GM12878 (cell line): ENCODE measurements around the gene FN3K. TPM values are rescaled to one million over a fixed set of nuclear protein-coding genes. Genes with fewer than 3 reads are reported as not detected.

ENCODE experiments used
- ATAC-seq: fragments of 200-7000 bp; cut with Tn5 transposase; 3 replicates; pipeline ENCODE4 v1.9.1; 2020; ENCODE audit warnings: mild to moderate bottlenecking, moderate library complexity
- BruUV-seq: library from RNA; stranded (reverse); fragments of 400-500 nt; replicated peaks from 2 replicates; lab custom pipeline; 2021; lab: Mats Ljungman, UMichigan
- CTCF ChIA-PET: fragments of 300-600 bp; sonication (Branson Sonifier 250); formaldehyde crosslinking; extraction: SDS; loops from one replicate; lab custom pipeline; 2021; ENCODE audit warnings: inconsistent platforms; lab: Yijun Ruan, JAX
- POLR2A ChIA-PET: fragments of 350-600 bp; formaldehyde crosslinking; extraction: SDS; loops from one replicate; lab custom pipeline; 2021; ENCODE audit warnings: inconsistent platforms; lab: Charles Lee
- RAD21 ChIA-PET: fragments of 300-600 bp; sonication (Branson Sonifier 250); formaldehyde crosslinking; loops from one replicate; lab custom pipeline; 2023; ENCODE audit warnings: antibody characterized with exemption; ENCODE audit not compliant: unreplicated experiment; lab: Charles Lee
- SMC1A ChIA-PET: fragments of 300-600 bp; sonication (Branson Sonifier 250); formaldehyde crosslinking; loops from one replicate; lab custom pipeline; 2023; ENCODE audit not compliant: unreplicated experiment, uncharacterized antibody; lab: Charles Lee
- DNase-seq: peaks from one replicate; pipeline ENCODE4 v3.0.0-alpha.2; 2011; ENCODE audit warnings: low read depth, low spot score
- FAIRE-seq: peaks from 3 replicates; lab custom pipeline; 2011; peaks lifted over from hg19 to GRCh38; lab: Jason Lieb, UNC
- H2AFZ ChIP-seq: 2 replicates; pipeline ENCODE4 v1.6.0; 2011; ENCODE audit warnings: low read depth, low read length, control low read depth; ENCODE audit not compliant: control insufficient read depth
- H3K27ac ChIP-seq: 2 replicates; pipeline ENCODE4 v1.5.1; 2011; ENCODE audit warnings: control low read depth; ENCODE audit not compliant: control insufficient read depth, insufficient read depth
- H3K27me3 ChIP-seq, 2 experiments: replicated peaks in 1 of 2; 2 replicates each; pipeline versions ENCODE4 v1.6.0 to v1.6.1; 2011; ENCODE audit warnings: low read length in 1 of 2; ENCODE audit not compliant: control insufficient read depth in 2 of 2, insufficient read depth in 2 of 2
- H3K36me3 ChIP-seq, 2 experiments: 2 replicates each; pipeline ENCODE4 v1.5.1; 2011; ENCODE audit warnings: low read length in 1 of 2; ENCODE audit not compliant: control insufficient read depth in 2 of 2, insufficient read depth in 2 of 2
- H3K4me1 ChIP-seq: 2 replicates; pipeline ENCODE4 v1.6.1; 2011; ENCODE audit warnings: mild to moderate bottlenecking, low read length, moderate library complexity, mixed read lengths; ENCODE audit not compliant: control insufficient read depth, insufficient read depth
- H3K4me2 ChIP-seq: 2 replicates; pipeline ENCODE4 v1.6.0; 2011; ENCODE audit warnings: control low read depth; ENCODE audit not compliant: control insufficient read depth, insufficient read depth
- H3K4me3 ChIP-seq: fragments of 200-600 bp; sonication (generic); 2 replicates; pipeline ENCODE4 v1.5.1; 2016
- H3K79me2 ChIP-seq: 2 replicates; pipeline ENCODE4 v1.6.0; 2011; ENCODE audit warnings: low read length; ENCODE audit not compliant: control insufficient read depth, insufficient read depth
- H3K9ac ChIP-seq: 2 replicates; pipeline ENCODE4 v1.8.0; 2011; ENCODE audit warnings: low read length, control low read depth, mixed read lengths; ENCODE audit not compliant: control insufficient read depth, insufficient read depth
- H3K9me3 ChIP-seq: replicated peaks from 3 replicates; pipeline ENCODE4 v1.5.1; 2011; ENCODE audit warnings: mild to moderate bottlenecking, low read length; ENCODE audit not compliant: control insufficient read depth, insufficient read depth
- H4K20me1 ChIP-seq: 2 replicates; pipeline ENCODE4 v1.6.0; 2011; ENCODE audit not compliant: control insufficient read depth, insufficient read depth
- CBFB ChIP-seq: IDR thresholded peaks from 2 replicates; pipeline ENCODE4 v1.6.1; 2016; ENCODE audit warnings: antibody characterized with exemption, low read depth
- CEBPB ChIP-seq, 2 experiments: fragments of 150-350 bp in 1 of 2; IDR thresholded peaks; 2 replicates each; pipeline ENCODE4 v1.6.1; 2012 to 2014; ENCODE audit warnings: low read depth in 2 of 2, low read length in 2 of 2, borderline replicate concordance in 1 of 2, inconsistent platforms in 1 of 2
- CHD2 ChIP-seq: IDR thresholded peaks from 2 replicates; pipeline ENCODE4 v1.6.1; 2011; ENCODE audit warnings: low read depth, low read length, improper control_type of control experiment, borderline replicate concordance
- CHD4 ChIP-seq: fragments of 200-600 bp; sonication (generic); IDR thresholded peaks from 2 replicates; pipeline ENCODE4 v1.6.1; 2016; ENCODE audit warnings: mild to moderate bottlenecking
- DPF2 ChIP-seq: fragments of 450-650 bp; IDR thresholded peaks from 2 replicates; pipeline ENCODE4 v1.6.1; 2017; ENCODE audit warnings: mild to moderate bottlenecking
- EP300 ChIP-seq, 2 experiments: fragments of 150-350 bp in 1 of 2; IDR thresholded peaks; 2 replicates each; pipeline ENCODE4 v1.6.1; 2011 to 2012; ENCODE audit warnings: low read depth in 2 of 2, low read length in 2 of 2, borderline replicate concordance in 1 of 2, improper control_type of control experiment in 1 of 2, inconsistent platforms in 1 of 2; ENCODE audit not compliant: control insufficient read depth in 1 of 2
- EZH2 ChIP-seq: IDR thresholded peaks from 2 replicates; pipeline ENCODE4 v1.6.1; 2012; ENCODE audit warnings: low read depth, mild to moderate bottlenecking, control low read depth, inconsistent platforms, low read length, borderline replicate concordance; ENCODE audit not compliant: control insufficient read depth
- HDGF ChIP-seq: fragments of 450-650 bp; IDR thresholded peaks from 2 replicates; pipeline ENCODE4 v1.6.1; 2016; ENCODE audit warnings: antibody characterized with exemption
- IKZF1 ChIP-seq: fragments of 450-650 bp; conservative IDR thresholded peaks from 2 replicates; pipeline ENCODE4 v1.6.1; 2017; ENCODE audit warnings: antibody characterized with exemption, mild to moderate bottlenecking
- JUNB ChIP-seq: IDR thresholded peaks from 2 replicates; pipeline ENCODE4 v1.6.1; 2016; ENCODE audit warnings: antibody characterized with exemption, mild to moderate bottlenecking
- JUND ChIP-seq: IDR thresholded peaks from 2 replicates; pipeline ENCODE4 v1.6.1; 2012; ENCODE audit warnings: low read depth, mild to moderate bottlenecking, low read length, improper control_type of control experiment, moderate library complexity
- NFYA ChIP-seq: IDR thresholded peaks from 2 replicates; pipeline ENCODE4 v1.6.1; 2011; ENCODE audit warnings: low read depth, mild to moderate bottlenecking, low read length, improper control_type of control experiment, borderline replicate concordance
- PML ChIP-seq: IDR thresholded peaks from 2 replicates; pipeline ENCODE4 v1.6.1; 2012; ENCODE audit warnings: low read length, inconsistent platforms
- POLR2A ChIP-seq: IDR thresholded peaks from 2 replicates; pipeline ENCODE4 v1.6.1; 2011; ENCODE audit warnings: low read depth, mild to moderate bottlenecking, low read length
- RAD21 ChIP-seq: IDR thresholded peaks from 2 replicates; pipeline ENCODE4 v1.6.1; 2011; ENCODE audit warnings: mild to moderate bottlenecking, low read depth, low read length, moderate library complexity; ENCODE audit not compliant: insufficient read depth
- RBBP5 ChIP-seq: fragments of 200-600 bp; sonication (generic); conservative IDR thresholded peaks from 2 replicates; pipeline ENCODE4 v1.6.1; 2016
- RFX5 ChIP-seq: IDR thresholded peaks from 2 replicates; pipeline ENCODE4 v1.6.1; 2011; ENCODE audit warnings: low read depth, low read length, improper control_type of control experiment
- SMAD5 ChIP-seq: IDR thresholded peaks from 2 replicates; pipeline ENCODE4 v1.6.1; 2016; ENCODE audit warnings: antibody characterized with exemption, low read depth
- SMARCA5 ChIP-seq: fragments of 450-650 bp; IDR thresholded peaks from 2 replicates; pipeline ENCODE4 v1.6.1; 2017; ENCODE audit warnings: mild to moderate bottlenecking
- SRF ChIP-seq, 2 experiments: IDR thresholded peaks; 2 replicates each; pipeline ENCODE4 v1.6.1; 2011; ENCODE audit warnings: low read depth in 2 of 2, low read length in 2 of 2, mild to moderate bottlenecking in 1 of 2, moderate library complexity in 1 of 2
- SUZ12 ChIP-seq: fragments of 200-600 bp; sonication (generic); IDR thresholded peaks from one replicate; pipeline ENCODE4 v1.6.1; 2018; ENCODE audit warnings: antibody characterized with exemption, mild to moderate bottlenecking; ENCODE audit not compliant: unreplicated experiment
- ZSCAN29 ChIP-seq: fragments of 450-650 bp; IDR thresholded peaks from 2 replicates; pipeline ENCODE4 v1.6.1; 2017; ENCODE audit warnings: mild to moderate bottlenecking, moderate library complexity
- WGBS: methylation state at CpG from one replicate; pipeline ENCODE4 v1.1.6; 2016; ENCODE audit warnings: low lambda C conversion rate; ENCODE audit not compliant: insufficient replicate concordance, insufficient coverage; ENCODE audit errors: missing lambda C conversion rate; 5-methylcytosine and 5-hydroxymethylcytosine counted together
- in situ Hi-C: fragments of 300-500 bp; cut with MboI; formaldehyde crosslinking; loops from 9 replicates; pipeline ENCODE4 v1.14.3; 2018; ENCODE audit warnings: mixed read lengths
- intact Hi-C: fragments of 100-400 bp; cut with micrococcal nuclease; formaldehyde crosslinking; loops from one replicate; pipeline ENCODE4 v1.14.2; 2022; ENCODE audit not compliant: unreplicated experiment
- polyA plus RNA-seq, 11 experiments: library from polyadenylated mRNA; depleted of rRNA in 4 of 11; unstranded in 6 of 11; stranded (reverse) in 5 of 11; fragments of >200 nt; fragmentation: Nextera tagmentation in 4 of 11; fragmentation: Illumina TruSeq in 1 of 11; extraction: Ambion mirVana in 4 of 11; extraction: Trizol in 1 of 11; gene quantifications; 1 replicate in 1 of 11; 2 replicates in 10 of 11; pipeline versions ENCODE4 v1.2.1 to v1.2.3, GENCODE V29; 2011 to 2016; ENCODE audit warnings: inconsistent platforms in 2 of 11, missing spikeins in 2 of 11, low read depth in 1 of 11
- total RNA-seq, 4 experiments: library from RNA; depleted of rRNA in 3 of 4; stranded (reverse); fragments of >200 nt in 3 of 4; fragmentation: Illumina TruSeq in 1 of 4; extraction: Trizol in 1 of 4; gene quantifications; 2 replicates each; pipeline versions ENCODE4 v1.2.1 to v1.2.3, GENCODE V29; 2013 to 2021
- TF ChIP-seq, protein P1 (sequence below): IDR thresholded peaks from 2 replicates; pipeline ENCODE4 v1.6.1; 2011; ENCODE audit warnings: borderline replicate concordance, low read depth, mild to moderate bottlenecking, moderate library complexity, mixed read lengths, low read length; ENCODE audit not compliant: insufficient read depth; ENCODE audit errors: extremely low read length

FN3K gene
- total and polyA plus RNA-seq, 10 of the 15 experiments (the other 5 are each of a cell fraction or from before 2014, with no cell fraction given): 0.08 to 0.51 (median 0.17) TPM; not detected in 7

GRCh38 chr17:82781894-82782274 lies 46.5 kb downstream of the FN3K start:
- ChIA-PET SMC1A (interaction anchor here (0.6 to 3.5 kb wide), 13 partner anchors 24 to 210 kb away, joined by 3 to 18 read pairs (median 5); no protein-coding TSS in a partner anchor), POLR2A (interaction anchor here (1.0 kb wide), 1 partner anchor 78 kb away, joined by 3 read pairs; no protein-coding TSS in a partner anchor), RAD21 (interaction anchor here (0.6 to 2.7 kb wide), 13 partner anchors 38 to 193 kb away, joined by 3 to 24 read pairs (median 4); no protein-coding TSS in a partner anchor), CTCF (interaction anchor here (0.6 to 2.4 kb wide), 35 partner anchors 9 to 813 kb away, joined by 3 to 25 read pairs (median 4); partner anchors contain the start of gene FN3KRP)
- H3K4me2 ChIP-seq: no peak overlapping the region
- DNase-seq (peak; percentile 17), FAIRE-seq (peak; percentile 84), ATAC-seq (peak; percentile 100)
- H3K4me1 ChIP-seq: no peaks in the 10 kb centered on the region; the same call in 1 of the 2 replicates
- H3K4me3 ChIP-seq: no peak overlapping the region
- H3K9me3 ChIP-seq: no peaks in the 10 kb centered on the region
- H2AFZ ChIP-seq: peak overlapping the region; percentile 22; the same call in 1 of the 2 replicates
- intact Hi-C loops (loop anchor here (1.0 to 10.0 kb wide), 2 partner anchors 83 to 132 kb away; no protein-coding TSS in a partner anchor), in situ Hi-C loops (loop anchor here (5.0 kb wide), 1 partner anchor 145 kb away; no protein-coding TSS in a partner anchor)
- no peaks in the 10 kb centered on the region for H3K79me2 ChIP-seq
- BruUV-seq: no TSS peak
- 21% methylated on average over 8 of the region's 8 CpGs for WGBS
- no peaks in the 10 kb centered on the region for H3K27me3 ChIP-seq
- no peak overlapping the region for H3K9ac ChIP-seq
- no peak overlapping the region for H3K27ac ChIP-seq
- no peaks in the 10 kb centered on the region; the same call in 1 of the 2 replicates for H4K20me1 ChIP-seq
- peaks cover 4 to 13% of the 10 kb centered on the region in 2 experiments; a peak in 3 of 4 replicates for H3K36me3 ChIP-seq
- no peak for TF ChIP-seq JUND
- TF ChIP-seq CHD4: no peak
- no peak for TF ChIP-seq CBFB
- no peak for TF ChIP-seq JUNB
- no peak for TF ChIP-seq SMAD5
- TF ChIP-seq IKZF1: no peak
- TF ChIP-seq EP300 (IDR thresholded peaks at IDR 0.05; ENCODE audit: borderline replicate concordance in 1 of 2, control insufficient read depth in 1 of 2, low read depth in 2 of 2, low read length in 2 of 2): no peak
- no peak for TF ChIP-seq SRF (IDR thresholded peaks at IDR 0.05; ENCODE audit: low read depth in 2 of 2, low read length in 2 of 2)
- TF ChIP-seq SMARCA5: 0 out of 2 replicates have a peak, but pooled peaks have one; percentile 13
- peak; percentile 99 for TF ChIP-seq RAD21
- no peak for TF ChIP-seq ZSCAN29
- no peak for TF ChIP-seq CHD2
- TF ChIP-seq EZH2: no peak
- TF ChIP-seq, protein P1, sequence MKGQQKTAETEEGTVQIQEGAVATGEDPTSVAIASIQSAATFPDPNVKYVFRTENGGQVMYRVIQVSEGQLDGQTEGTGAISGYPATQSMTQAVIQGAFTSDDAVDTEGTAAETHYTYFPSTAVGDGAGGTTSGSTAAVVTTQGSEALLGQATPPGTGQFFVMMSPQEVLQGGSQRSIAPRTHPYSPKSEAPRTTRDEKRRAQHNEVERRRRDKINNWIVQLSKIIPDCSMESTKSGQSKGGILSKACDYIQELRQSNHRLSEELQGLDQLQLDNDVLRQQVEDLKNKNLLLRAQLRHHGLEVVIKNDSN: no peak
- no peak for TF ChIP-seq HDGF
- TF ChIP-seq DPF2: no peak
- TF ChIP-seq PML: no peak
- TF ChIP-seq POLR2A: no peak
- no peak for TF ChIP-seq SUZ12
- no peak for TF ChIP-seq RFX5
- TF ChIP-seq CEBPB (IDR thresholded peaks at IDR 0.05; ENCODE audit: borderline replicate concordance in 1 of 2, low read depth in 2 of 2, low read length in 2 of 2): no peak
- TF ChIP-seq NFYA: no peak
- no peak for TF ChIP-seq RBBP5
